ENCODE measurements around the gene LTBP1. TPM values are rescaled to one million over a fixed set of nuclear protein-coding genes. Genes with fewer than 3 reads are reported as not detected.
A peak's percentile ranks its signal among the peaks of the same experiment; 100 is the strongest.

The LTBP1 gene
- total and polyA plus RNA-seq, 2 experiments from 2014 or later: 216 to 509 TPM

DNA sequence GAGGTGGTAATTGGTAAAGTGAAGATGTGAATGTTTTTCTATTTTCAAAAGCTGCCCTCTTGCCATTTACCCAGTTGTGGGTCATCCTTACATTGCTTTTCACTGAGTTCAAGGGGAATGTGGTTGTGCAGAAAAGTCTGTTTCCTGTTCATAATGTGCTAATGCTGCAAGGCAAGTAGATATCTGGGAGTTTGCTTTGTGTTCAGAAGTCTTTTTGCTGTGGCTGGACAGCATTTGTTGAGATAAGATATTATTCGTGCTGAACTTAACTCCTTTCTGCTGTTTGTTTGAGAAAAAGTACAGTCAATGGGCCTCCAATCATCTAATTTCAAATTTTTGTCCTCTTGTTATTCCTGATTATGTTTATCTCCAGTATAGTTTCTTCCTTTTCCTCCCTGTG, 263.2 kb downstream of the LTBP1 start:
- peak in 1 of 2 donors; percentile 79 for DNase-seq (ENCODE audit: low read depth in 1 of 2, low spot score in 1 of 2)
- TF ChIP-seq, protein P1, sequence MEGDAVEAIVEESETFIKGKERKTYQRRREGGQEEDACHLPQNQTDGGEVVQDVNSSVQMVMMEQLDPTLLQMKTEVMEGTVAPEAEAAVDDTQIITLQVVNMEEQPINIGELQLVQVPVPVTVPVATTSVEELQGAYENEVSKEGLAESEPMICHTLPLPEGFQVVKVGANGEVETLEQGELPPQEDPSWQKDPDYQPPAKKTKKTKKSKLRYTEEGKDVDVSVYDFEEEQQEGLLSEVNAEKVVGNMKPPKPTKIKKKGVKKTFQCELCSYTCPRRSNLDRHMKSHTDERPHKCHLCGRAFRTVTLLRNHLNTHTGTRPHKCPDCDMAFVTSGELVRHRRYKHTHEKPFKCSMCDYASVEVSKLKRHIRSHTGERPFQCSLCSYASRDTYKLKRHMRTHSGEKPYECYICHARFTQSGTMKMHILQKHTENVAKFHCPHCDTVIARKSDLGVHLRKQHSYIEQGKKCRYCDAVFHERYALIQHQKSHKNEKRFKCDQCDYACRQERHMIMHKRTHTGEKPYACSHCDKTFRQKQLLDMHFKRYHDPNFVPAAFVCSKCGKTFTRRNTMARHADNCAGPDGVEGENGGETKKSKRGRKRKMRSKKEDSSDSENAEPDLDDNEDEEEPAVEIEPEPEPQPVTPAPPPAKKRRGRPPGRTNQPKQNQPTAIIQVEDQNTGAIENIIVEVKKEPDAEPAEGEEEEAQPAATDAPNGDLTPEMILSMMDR (IDR thresholded peaks at IDR 0.05; ENCODE audit: low read depth, low read length): no peak
- H3K27me3 ChIP-seq: no peaks in the 10 kb centered on the region
- H3K4me3 ChIP-seq: no peak overlapping the region
- H3K9me3 ChIP-seq (ENCODE audit: low read depth): no peaks in the 10 kb centered on the region
- H3K36me3 ChIP-seq: peaks cover 4% of the 10 kb centered on the region
- H3K4me1 ChIP-seq (ENCODE audit: low read depth): peaks cover 27% of the 10 kb centered on the region
- peak overlapping the region; percentile 37 for H3K27ac ChIP-seq

DNA sequence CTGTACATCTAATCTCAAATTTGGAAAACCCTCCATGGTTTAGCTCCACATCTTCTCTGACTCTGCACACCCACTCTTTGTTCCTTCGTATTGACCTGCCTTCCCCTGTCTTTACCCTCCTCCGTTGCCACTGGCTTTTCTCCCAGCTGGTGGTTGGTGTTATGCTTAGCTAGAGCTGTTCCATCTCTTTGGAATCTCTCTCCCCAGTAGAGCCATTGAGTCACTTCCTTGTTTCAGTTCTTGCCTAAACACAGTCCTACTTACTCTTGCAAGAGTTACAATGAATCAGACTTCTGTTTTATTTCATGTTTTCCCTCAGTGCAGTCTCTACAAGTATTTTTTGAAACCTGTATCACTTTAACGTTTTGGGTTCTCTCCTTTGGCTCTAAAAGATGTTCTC, 263.9 kb downstream of the LTBP1 start:
- peaks cover 4% of the 10 kb centered on the region for H3K36me3 ChIP-seq
- H3K27ac ChIP-seq: no peak overlapping the region
- peaks cover 27% of the 10 kb centered on the region for H3K4me1 ChIP-seq (ENCODE audit: low read depth)
- H3K9me3 ChIP-seq (ENCODE audit: low read depth): no peaks in the 10 kb centered on the region
- peak in 1 of 2 donors; percentile 96 for DNase-seq (ENCODE audit: low read depth in 1 of 2, low spot score in 1 of 2)
- TF ChIP-seq, protein P1 (IDR thresholded peaks at IDR 0.05; ENCODE audit: low read depth, low read length): no peak
- H3K27me3 ChIP-seq: no peaks in the 10 kb centered on the region
- no peak overlapping the region for H3K4me3 ChIP-seq

GRCh38 chr2:33212151-33212550, 265.4 kb downstream of the LTBP1 start:
- Histone ChIP-seq H3K36me3 (peaks cover 4% of the 10 kb centered on the region), H3K27me3 (no peaks in the 10 kb centered on the region), H3K4me3 (no peak overlapping the region), H3K4me1 (ENCODE audit: low read depth) (peaks cover 27% of the 10 kb centered on the region), H3K9me3 (ENCODE audit: low read depth) (no peaks in the 10 kb centered on the region), H3K27ac (peak overlapping the region; percentile 40)
- TF ChIP-seq, protein P1 (IDR thresholded peaks at IDR 0.05; ENCODE audit: low read depth, low read length): no peak
- DNase-seq (ENCODE audit: low read depth in 1 of 2, low spot score in 1 of 2): peak; percentile 13 to 96

DNA sequence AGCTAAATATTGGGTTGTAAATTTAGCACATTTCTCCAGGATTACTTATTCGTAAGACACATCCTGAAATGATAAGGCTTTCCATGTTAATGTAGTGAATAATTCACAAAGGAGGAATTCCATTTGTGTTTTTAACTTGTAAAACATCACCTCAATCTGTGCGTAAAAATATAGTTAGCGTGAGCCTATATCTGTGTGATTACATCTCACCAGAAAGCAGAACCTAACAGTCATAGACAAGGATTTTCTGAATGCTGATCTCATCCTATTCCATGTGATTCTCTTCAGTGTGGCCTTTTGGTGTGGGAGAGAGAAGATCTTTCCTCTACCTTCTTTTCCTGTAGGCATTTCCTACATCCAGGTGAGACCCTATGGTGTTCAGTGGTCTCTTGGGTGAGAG, 266.5 kb downstream of the LTBP1 start:
- no peak overlapping the region for H3K4me3 ChIP-seq
- H3K4me1 ChIP-seq (ENCODE audit: low read depth): peaks cover 27% of the 10 kb centered on the region
- DNase-seq (ENCODE audit: low read depth in 1 of 2, low spot score in 1 of 2): no peak
- H3K9me3 ChIP-seq (ENCODE audit: low read depth): no peaks in the 10 kb centered on the region
- H3K36me3 ChIP-seq: peaks cover 10% of the 10 kb centered on the region
- no peak overlapping the region for H3K27ac ChIP-seq
- TF ChIP-seq, protein P1 (IDR thresholded peaks at IDR 0.05; ENCODE audit: low read depth, low read length): no peak
- no peaks in the 10 kb centered on the region for H3K27me3 ChIP-seq

DNA sequence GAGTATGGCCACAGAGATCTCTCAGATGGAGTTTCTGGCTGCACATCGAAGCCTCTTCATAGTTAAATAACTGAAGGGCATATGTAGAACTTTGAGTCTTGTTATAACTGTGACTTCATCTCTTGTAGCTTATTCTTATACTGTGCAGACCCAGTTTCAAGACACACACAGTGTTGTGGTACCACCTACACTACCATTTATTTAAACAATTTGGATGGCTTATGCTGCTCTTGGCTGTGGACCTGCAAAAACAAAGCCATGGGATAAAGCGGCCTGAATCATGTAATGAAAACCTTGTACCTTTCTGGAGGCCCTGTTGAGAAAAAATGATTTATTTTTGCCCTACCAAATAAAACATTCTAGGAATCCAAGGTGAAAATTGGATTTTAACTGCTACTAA, 266.9 kb downstream of the LTBP1 start:
- TF ChIP-seq, protein P1 (IDR thresholded peaks at IDR 0.05; ENCODE audit: low read depth, low read length): no peak
- H3K27me3 ChIP-seq: no peaks in the 10 kb centered on the region
- H3K4me3 ChIP-seq: no peak overlapping the region
- peak in 1 of 2 donors; percentile 20 for DNase-seq (ENCODE audit: low read depth in 1 of 2, low spot score in 1 of 2)
- H3K36me3 ChIP-seq: peaks cover 12% of the 10 kb centered on the region
- H3K9me3 ChIP-seq (ENCODE audit: low read depth): no peaks in the 10 kb centered on the region
- H3K27ac ChIP-seq: peak overlapping the region; percentile 11
- H3K4me1 ChIP-seq (ENCODE audit: low read depth): peaks cover 27% of the 10 kb centered on the region

- TF ChIP-seq, protein P1 (IDR thresholded peaks at IDR 0.05; ENCODE audit: low read depth, low read length): no peak
- Histone ChIP-seq H3K9me3 (ENCODE audit: low read depth) (no peaks in the 10 kb centered on the region), H3K27ac (peak overlapping the region; percentile 11), H3K4me3 (no peak overlapping the region), H3K36me3 (peaks cover 12% of the 10 kb centered on the region), H3K4me1 (ENCODE audit: low read depth) (peaks cover 29% of the 10 kb centered on the region), H3K27me3 (no peaks in the 10 kb centered on the region)
- peak in 1 of 2 donors; percentile 94 for DNase-seq (ENCODE audit: low read depth in 1 of 2, low spot score in 1 of 2)
These were observed 267.7 kb downstream of the LTBP1 start for GRCh38 chr2:33214436-33214835.

Measured in cardiac muscle cell (in vitro differentiated cells and primary cell).